Measurements from ENCODE around the gene MOGAT3. TPM values are rescaled to one million over a fixed set of nuclear protein-coding genes. Genes with fewer than 3 reads are reported as not detected.

MOGAT3 gene
- polyA plus RNA-seq, 1 donor (not counting 4 experiments of a cell fraction or from before 2014, with no cell fraction given) = not detected

GRCh38 chr7:101240226-101241014, 39.6 kb upstream of the MOGAT3 start:
- no peak for DNase-seq (ENCODE audit: low read depth, low spot score)
- Histone ChIP-seq H3K79me2 (ENCODE audit: control insufficient read depth, insufficient read depth, low read length) (peaks cover 33% of the 10 kb centered on the region), H3K9me1 (ENCODE audit: control insufficient read depth, extremely low read depth, insufficient read depth, low read length) (no peaks in the 10 kb centered on the region), H3K9ac (ENCODE audit: control insufficient read depth, extremely low read depth, insufficient read depth, low read length) (no peak overlapping the region), H2AFZ (ENCODE audit: control insufficient read depth, low read length) (no peak overlapping the region), H3K27ac (ENCODE audit: control insufficient read depth, insufficient read depth, low read length) (no peak overlapping the region), H3K36me3 (ENCODE audit: control insufficient read depth in 2 of 2, extremely low read depth in 1 of 2, insufficient read depth in 2 of 2, low read length in 2 of 2) (peaks cover 16 to 24% of the 10 kb centered on the region in 2 experiments), H4K20me1 (ENCODE audit: control insufficient read depth, extremely low read depth, insufficient read depth, low read length) (no peaks in the 10 kb centered on the region), H3K27me3 (ENCODE audit: control insufficient read depth, extremely low read depth, insufficient read depth, low read length) (no peaks in the 10 kb centered on the region), H3K4me3 (ENCODE audit: control insufficient read depth in 2 of 3, extremely low read depth in 1 of 3, insufficient read depth in 2 of 3, low read depth in 1 of 3, low read length in 3 of 3) (no peak overlapping the region), H3K4me2 (ENCODE audit: control insufficient read depth, extremely low read depth, insufficient read depth, low read depth, low read length) (no peak overlapping the region), H3K4me1 (ENCODE audit: control insufficient read depth, extremely low read depth, insufficient read depth, low read length) (peaks cover 23% of the 10 kb centered on the region), H3K9me3 (ENCODE audit: control insufficient read depth, low read depth, low read length) (no peaks in the 10 kb centered on the region)
- dilution Hi-C loops (cut with MboI; ENCODE audit: extremely low pct_ligation_motif_present, low sequenced_read_pairs) = no loop called here
- no peak for FAIRE-seq
- TF ChIP-seq CTCF (optimal IDR thresholded peaks at IDR 0.05 in 1 of 3, IDR thresholded peaks at IDR 0.05 in 1 of 3, conservative IDR thresholded peaks at IDR 0.05 in 1 of 3; ENCODE audit: extremely low read depth in 1 of 3, insufficient read depth in 2 of 3, low read length in 3 of 3) (no peak), EZH2 (IDR thresholded peaks at IDR 0.05; ENCODE audit: low read length) (no peak)

GRCh38 chr7:101239951-101240220, 39.0 kb upstream of the MOGAT3 start:
- no peak overlapping the region for H3K9ac ChIP-seq (ENCODE audit: control insufficient read depth, extremely low read depth, insufficient read depth, low read length)
- dilution Hi-C loops (cut with MboI; ENCODE audit: extremely low pct_ligation_motif_present, low sequenced_read_pairs) = no loop called here
- DNase-seq (ENCODE audit: low read depth, low spot score) = no peak
- H2AFZ ChIP-seq (ENCODE audit: control insufficient read depth, low read length) = no peak overlapping the region
- peaks cover 29% of the 10 kb centered on the region for H3K79me2 ChIP-seq (ENCODE audit: control insufficient read depth, insufficient read depth, low read length)
- H3K9me3 ChIP-seq (ENCODE audit: control insufficient read depth, low read depth, low read length) = no peaks in the 10 kb centered on the region
- H4K20me1 ChIP-seq (ENCODE audit: control insufficient read depth, extremely low read depth, insufficient read depth, low read length) = no peaks in the 10 kb centered on the region
- no peak overlapping the region for H3K4me2 ChIP-seq (ENCODE audit: control insufficient read depth, extremely low read depth, insufficient read depth, low read depth, low read length)
- no peaks in the 10 kb centered on the region for H3K27me3 ChIP-seq (ENCODE audit: control insufficient read depth, extremely low read depth, insufficient read depth, low read length)
- H3K4me3 ChIP-seq (ENCODE audit: control insufficient read depth in 2 of 3, extremely low read depth in 1 of 3, insufficient read depth in 2 of 3, low read depth in 1 of 3, low read length in 3 of 3) = no peak overlapping the region
- H3K27ac ChIP-seq (ENCODE audit: control insufficient read depth, insufficient read depth, low read length) = no peak overlapping the region
- peaks cover 21% of the 10 kb centered on the region for H3K4me1 ChIP-seq (ENCODE audit: control insufficient read depth, extremely low read depth, insufficient read depth, low read length)
- no peak for FAIRE-seq
- peaks cover 16 to 24% of the 10 kb centered on the region in 2 experiments for H3K36me3 ChIP-seq (ENCODE audit: control insufficient read depth in 2 of 2, extremely low read depth in 1 of 2, insufficient read depth in 2 of 2, low read length in 2 of 2)
- no peak for TF ChIP-seq EZH2 (IDR thresholded peaks at IDR 0.05; ENCODE audit: low read length)
- TF ChIP-seq CTCF (optimal IDR thresholded peaks at IDR 0.05 in 1 of 3, IDR thresholded peaks at IDR 0.05 in 1 of 3, conservative IDR thresholded peaks at IDR 0.05 in 1 of 3; ENCODE audit: extremely low read depth in 1 of 3, insufficient read depth in 2 of 3, low read length in 3 of 3) = no peak
- H3K9me1 ChIP-seq (ENCODE audit: control insufficient read depth, extremely low read depth, insufficient read depth, low read length) = no peaks in the 10 kb centered on the region

Measured in keratinocyte (primary cell).